22Rv1 (cell line): Measurements from ENCODE around the gene EEPD1.

Source experiments
- H3K27ac ChIP-seq: fragments of 450-650 bp; 2 replicates; pipeline ENCODE4 v1.5.1; 2017
- ZFX ChIP-seq: fragments of 450-650 bp; IDR thresholded peaks from 2 replicates; pipeline ENCODE4 v1.6.1; 2017; ENCODE audit warnings: antibody characterized with exemption, borderline replicate concordance
- TF ChIP-seq, protein P1 (sequence below): fragments of 450-650 bp; IDR thresholded peaks from 2 replicates; pipeline ENCODE4 v1.5.1; 2017; ENCODE audit warnings: mild to moderate bottlenecking

EEPD1 gene

DNA sequence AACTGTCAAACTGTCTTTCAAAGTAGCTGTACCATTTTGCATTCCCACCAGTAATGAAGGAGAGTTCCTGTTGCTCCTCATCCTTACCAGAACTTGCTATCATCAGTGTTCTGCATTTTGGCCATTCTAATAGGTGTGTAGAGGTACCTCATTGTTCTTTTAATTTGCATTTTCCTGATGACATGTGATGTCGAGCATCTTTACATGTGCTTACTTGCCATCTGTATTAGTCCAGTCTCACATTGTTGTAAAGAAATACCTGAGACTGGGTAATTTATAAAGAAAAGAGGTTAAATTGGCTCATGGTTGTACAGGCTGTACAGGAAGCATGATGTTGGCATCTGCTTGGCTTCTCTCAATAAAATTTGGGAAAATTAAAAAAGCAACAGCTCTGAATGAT lies 38.7 kb upstream of the EEPD1 start:
- no peak for TF ChIP-seq ZFX
- TF ChIP-seq, protein P1, sequence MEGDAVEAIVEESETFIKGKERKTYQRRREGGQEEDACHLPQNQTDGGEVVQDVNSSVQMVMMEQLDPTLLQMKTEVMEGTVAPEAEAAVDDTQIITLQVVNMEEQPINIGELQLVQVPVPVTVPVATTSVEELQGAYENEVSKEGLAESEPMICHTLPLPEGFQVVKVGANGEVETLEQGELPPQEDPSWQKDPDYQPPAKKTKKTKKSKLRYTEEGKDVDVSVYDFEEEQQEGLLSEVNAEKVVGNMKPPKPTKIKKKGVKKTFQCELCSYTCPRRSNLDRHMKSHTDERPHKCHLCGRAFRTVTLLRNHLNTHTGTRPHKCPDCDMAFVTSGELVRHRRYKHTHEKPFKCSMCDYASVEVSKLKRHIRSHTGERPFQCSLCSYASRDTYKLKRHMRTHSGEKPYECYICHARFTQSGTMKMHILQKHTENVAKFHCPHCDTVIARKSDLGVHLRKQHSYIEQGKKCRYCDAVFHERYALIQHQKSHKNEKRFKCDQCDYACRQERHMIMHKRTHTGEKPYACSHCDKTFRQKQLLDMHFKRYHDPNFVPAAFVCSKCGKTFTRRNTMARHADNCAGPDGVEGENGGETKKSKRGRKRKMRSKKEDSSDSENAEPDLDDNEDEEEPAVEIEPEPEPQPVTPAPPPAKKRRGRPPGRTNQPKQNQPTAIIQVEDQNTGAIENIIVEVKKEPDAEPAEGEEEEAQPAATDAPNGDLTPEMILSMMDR, result no peak

DNA sequence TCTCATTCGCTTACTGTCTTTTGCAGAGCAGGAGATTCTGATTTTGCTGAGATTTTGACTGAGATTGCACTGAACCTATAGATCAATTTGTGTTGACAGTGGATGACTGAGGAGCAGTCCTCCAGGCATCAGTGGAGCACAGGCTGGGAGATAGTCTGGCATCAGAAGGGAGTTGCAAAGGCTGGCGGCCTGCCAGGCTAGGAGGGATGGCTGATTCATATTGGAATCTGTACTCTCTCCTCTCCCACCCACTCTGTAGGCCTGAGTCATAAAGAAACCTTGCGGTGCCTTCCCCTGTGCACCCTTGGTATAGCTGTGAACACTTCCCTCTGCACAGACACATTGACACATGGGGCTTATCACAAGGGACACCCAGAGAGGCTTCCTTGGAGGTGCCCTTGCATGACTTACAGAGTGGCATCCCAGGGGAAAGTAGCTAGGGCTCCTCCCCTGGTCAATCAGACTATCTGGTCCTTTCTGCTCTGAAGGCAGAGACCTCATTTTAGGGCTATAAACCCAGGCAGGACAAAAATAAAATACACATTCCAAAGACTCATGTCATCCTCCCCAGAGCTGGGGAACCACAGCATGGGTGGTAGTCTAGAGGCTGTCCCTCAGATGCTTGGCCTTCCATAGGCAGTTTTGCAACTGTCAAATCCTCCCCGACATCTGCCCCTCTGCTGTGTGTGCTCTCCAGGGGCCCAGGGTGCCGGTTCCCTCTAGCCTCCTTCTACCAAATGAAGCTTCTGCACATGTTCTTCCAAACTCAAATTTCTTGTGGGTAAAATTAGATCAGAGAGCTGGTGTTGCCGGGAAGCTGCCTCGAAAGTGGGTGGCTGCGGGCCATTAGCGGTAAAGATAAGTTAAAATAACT lies 37.4 kb upstream of the EEPD1 start:
- no peak overlapping the region for H3K27ac ChIP-seq
- TF ChIP-seq, protein P1, result no peak
- no peak for TF ChIP-seq ZFX

More for the DNA sequence above, 38.7 kb upstream of the EEPD1 start:
- H3K27ac ChIP-seq, result no peak overlapping the region

DNA sequence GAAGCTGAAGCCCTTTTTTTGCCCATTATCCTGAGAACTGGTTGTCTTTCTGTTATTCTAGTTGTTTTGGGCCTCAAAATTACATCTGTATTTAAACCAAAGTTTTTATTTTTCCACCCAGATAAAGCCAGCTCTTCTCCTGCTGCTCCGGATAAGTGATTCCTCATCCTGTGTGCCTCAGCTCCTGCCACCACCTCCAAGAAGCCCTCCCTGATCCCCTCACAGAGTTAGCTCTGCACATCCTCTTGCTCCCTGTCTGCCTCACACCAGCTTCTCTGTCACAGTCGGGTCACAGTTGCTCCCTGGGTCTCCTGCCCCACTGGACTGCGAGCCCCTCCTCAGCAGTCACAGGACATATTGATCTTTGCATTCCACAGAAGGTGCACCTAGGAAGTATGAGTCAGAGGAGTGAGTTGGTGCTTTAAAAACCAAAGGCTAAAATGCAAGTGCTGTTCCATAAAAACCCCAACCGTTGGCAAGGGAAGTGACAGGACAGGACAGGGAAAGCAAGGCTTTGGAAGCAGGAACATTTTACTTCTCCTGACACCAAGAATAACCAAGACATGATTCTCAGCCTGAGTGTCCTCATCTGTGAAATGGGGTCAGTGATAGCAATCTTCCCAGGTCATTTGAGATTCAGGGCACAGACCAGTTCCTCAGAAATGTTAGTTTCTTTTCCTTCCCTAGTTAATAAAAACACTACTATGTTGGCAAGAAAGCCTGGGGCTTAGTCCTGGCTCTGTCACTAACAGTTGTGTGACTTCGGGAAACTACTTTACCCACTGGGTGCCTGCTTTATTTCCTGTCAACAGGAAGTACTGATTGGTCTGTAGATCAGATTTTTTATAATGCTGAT lies 36.5 kb upstream of the EEPD1 start:
- TF ChIP-seq, protein P1, result no peak
- TF ChIP-seq ZFX, result no peak
- no peak overlapping the region for H3K27ac ChIP-seq

DNA sequence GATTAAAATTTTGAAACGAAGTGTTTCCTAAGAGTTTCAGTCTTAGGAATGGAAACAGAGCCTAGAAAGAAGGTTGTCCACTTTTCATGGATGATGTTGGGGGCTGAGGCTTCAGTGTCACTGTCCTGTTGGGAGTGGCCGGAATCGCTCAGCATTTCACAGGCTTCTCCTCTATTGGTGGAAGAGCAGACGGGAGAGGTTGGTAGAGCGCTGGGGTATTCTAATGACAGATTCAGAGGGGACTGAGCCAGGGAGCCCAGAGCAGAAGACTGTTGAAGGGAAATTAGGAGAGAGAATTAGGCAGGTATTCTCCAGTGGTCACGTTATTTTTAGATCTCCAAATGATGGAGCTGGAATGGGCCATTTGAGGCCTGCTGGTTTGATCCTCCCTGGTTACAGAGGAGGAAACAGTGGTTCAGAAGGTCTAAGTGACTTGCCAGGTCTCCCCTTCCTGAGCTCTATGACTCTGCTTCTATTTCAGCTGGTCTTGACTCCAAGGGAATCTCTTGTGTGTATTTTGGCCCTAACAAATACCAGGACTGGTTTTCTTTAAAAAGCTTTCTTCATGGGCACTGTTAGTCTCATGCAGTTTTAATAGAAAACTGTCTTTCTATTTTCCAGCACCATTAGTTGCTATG lies 35.7 kb upstream of the EEPD1 start:
- no peak for TF ChIP-seq ZFX
- TF ChIP-seq, protein P1, result no peak
- H3K27ac ChIP-seq, result no peak overlapping the region

DNA sequence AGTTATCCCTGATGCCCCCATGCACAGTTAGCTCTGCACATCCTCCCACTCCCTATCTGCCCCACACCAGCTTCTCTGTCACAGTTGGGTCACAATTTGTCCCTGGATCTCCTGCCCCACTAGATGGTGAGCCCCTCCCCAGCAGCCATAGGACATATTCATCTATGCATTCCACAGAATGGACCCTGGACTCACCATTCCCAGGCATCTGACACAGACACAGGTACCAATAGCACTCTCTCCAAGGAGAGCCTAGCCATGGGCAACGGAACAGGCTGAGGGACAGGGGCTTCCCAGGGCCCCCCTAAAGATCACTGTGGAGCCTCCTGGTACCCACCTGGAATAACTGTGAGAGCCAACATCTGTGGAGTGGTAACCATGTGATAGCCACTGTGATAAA lies 34.7 kb upstream of the EEPD1 start:
- H3K27ac ChIP-seq, result no peak overlapping the region
- TF ChIP-seq, protein P1, result no peak
- no peak for TF ChIP-seq ZFX

DNA sequence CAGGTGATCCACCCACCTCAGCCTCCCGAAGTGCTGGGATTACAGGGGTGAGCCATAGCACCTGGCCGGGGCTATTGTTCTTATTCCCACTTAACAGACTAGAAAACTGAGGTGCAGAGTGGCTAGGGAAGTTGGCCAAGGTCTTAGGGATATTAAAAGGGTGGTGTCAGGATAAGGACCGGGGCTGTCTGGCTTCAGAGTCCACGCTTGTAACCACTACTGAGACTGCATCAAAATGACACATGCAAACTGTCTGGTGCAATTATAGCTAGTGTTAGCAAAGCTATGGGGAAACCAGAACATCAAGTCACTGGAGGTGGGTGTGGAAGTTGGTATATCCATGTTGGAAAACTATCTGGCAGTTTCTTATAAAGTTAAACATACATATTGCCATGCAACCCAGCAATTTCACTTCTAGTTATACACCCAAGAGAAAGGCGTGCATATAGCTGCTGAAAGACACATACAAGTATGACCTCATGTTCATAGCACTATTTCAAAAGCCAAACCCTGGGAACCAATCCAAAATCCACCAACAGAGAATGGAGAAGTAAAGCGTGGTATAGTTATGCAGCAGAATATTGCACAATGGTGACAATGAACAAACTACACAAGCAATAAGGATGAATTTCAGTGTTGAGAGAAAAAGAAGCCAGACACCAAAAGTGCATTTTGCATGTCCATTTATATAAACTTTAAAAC lies 33.9 kb upstream of the EEPD1 start:
- TF ChIP-seq, protein P1, result no peak
- TF ChIP-seq ZFX, result no peak
- no peak overlapping the region for H3K27ac ChIP-seq
